22Rv1 (cell line): ENCODE data around the gene AZGP1.

ENCODE experiments used
- ZFX ChIP-seq: fragments of 450-650 bp; IDR thresholded peaks from 2 replicates; pipeline ENCODE4 v1.6.1; 2017; ENCODE audit warnings: antibody characterized with exemption, borderline replicate concordance
- TF ChIP-seq, protein P1 (sequence below): fragments of 450-650 bp; IDR thresholded peaks from 2 replicates; pipeline ENCODE4 v1.5.1; 2017; ENCODE audit warnings: mild to moderate bottlenecking

DNA sequence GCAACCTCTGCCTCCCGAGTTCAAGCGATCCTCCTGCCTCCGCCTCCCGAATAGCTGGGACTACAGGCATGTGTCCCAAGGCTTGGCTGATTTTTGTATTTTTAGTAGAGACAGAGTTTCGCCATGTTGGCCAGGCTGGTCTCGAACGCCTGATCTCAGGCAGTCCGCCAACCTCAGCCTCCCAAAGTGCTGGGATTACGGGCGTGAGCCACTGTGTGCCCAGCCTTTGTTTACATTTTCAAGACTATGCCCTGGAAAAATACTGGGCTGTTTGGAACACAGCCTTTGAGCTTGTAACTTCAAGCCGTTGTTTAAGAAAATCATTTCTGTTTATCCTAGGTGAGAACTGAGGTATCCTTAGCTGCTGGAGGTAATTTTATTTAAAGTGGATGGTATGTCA is 41.5 kb upstream of the AZGP1 start:
- TF ChIP-seq, protein P1, sequence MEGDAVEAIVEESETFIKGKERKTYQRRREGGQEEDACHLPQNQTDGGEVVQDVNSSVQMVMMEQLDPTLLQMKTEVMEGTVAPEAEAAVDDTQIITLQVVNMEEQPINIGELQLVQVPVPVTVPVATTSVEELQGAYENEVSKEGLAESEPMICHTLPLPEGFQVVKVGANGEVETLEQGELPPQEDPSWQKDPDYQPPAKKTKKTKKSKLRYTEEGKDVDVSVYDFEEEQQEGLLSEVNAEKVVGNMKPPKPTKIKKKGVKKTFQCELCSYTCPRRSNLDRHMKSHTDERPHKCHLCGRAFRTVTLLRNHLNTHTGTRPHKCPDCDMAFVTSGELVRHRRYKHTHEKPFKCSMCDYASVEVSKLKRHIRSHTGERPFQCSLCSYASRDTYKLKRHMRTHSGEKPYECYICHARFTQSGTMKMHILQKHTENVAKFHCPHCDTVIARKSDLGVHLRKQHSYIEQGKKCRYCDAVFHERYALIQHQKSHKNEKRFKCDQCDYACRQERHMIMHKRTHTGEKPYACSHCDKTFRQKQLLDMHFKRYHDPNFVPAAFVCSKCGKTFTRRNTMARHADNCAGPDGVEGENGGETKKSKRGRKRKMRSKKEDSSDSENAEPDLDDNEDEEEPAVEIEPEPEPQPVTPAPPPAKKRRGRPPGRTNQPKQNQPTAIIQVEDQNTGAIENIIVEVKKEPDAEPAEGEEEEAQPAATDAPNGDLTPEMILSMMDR, result no peak
- no peak for TF ChIP-seq ZFX
